Left renal cortex interstitium (tissue), 4 donors: Measurements from ENCODE around the gene PANK1. TPM values are rescaled to one million over a fixed set of nuclear protein-coding genes. Genes with fewer than 3 reads are reported as not detected.
A peak's percentile ranks its signal among the peaks of the same experiment; 100 is the strongest.
"Not testable (repeated sequence)": the region's sequence is repeated elsewhere in the genome, so short reads cannot be mapped to it uniquely, and the experiment has no call there.

Experiments
- DNase-seq, 4 donors: peaks; one replicate each; pipeline ENCODE4 v3.0.0-alpha.2; 2013; ENCODE audit warnings: low read depth in 4 of 4, low spot score in 2 of 4, missing footprints in 1 of 4
- polyA plus RNA-seq, 4 donors: library from polyadenylated mRNA; unstranded; fragments of 120-200 nt; gene quantifications; one replicate each; pipeline ENCODE4 v1.2.1, GENCODE V29; 2013; ENCODE audit not compliant: insufficient read length in 4 of 4

The PANK1 gene
- polyA plus RNA-seq, 4 donors = 42.5 to 54.0 (median 46.1) TPM

DNA sequence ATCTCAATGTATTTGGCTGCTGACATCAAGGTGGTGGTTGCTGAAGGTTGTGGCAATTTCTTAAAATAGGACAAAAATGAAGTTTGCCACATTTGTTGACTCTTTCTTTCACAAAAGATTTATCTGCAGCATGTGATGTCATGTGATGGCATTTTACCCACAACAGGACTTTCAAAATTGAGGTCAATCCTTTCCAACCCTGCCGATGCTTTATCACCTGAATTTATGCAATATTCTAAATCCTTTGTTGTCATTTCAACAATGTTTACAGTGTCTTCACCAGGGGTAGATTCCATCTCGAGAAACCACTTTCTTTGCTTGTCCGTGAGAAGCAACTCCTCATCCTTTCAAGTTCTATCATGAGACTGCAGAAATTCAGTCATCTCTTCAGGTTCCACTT lies 69.0 kb downstream of the PANK1 start:
- no peak for DNase-seq

DNA sequence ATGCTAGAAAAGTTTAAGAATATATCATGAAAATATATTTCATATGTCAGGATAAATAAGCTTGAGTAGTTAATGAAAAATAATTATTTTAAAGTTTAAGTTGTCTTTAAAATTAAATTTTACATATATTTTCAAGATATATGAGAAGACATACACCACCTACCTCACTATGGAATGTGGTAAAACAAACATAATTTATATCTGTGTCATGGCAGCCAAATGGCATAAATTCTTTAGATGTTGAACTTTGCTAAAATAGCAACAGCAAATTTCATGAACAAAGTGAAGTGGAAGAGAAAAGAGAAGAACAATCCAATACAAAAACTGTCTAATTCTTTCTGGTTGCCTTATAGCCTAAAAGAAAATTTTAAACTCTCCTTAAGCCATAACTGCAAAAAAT lies 70.0 kb downstream of the PANK1 start:
- no peak for DNase-seq

DNA sequence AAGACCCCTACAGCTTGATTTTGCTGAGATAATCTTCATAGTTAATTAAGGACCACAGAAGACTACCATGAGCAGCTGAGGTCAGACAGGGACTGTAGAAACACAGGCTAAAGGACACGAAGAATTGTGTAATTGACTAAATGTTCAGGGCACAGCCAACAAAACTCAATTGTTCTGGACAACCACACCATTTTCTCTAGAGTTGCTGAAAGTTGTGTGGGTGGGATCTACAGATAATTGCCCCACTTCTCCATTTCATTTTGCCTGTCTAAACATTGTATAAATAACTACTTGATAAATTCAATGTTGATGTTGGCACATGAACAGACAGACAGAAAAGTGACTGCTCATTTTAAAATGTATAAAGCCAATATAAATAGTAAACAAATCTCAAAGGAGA lies 70.7 kb downstream of the PANK1 start:
- DNase-seq = no peak

DNA sequence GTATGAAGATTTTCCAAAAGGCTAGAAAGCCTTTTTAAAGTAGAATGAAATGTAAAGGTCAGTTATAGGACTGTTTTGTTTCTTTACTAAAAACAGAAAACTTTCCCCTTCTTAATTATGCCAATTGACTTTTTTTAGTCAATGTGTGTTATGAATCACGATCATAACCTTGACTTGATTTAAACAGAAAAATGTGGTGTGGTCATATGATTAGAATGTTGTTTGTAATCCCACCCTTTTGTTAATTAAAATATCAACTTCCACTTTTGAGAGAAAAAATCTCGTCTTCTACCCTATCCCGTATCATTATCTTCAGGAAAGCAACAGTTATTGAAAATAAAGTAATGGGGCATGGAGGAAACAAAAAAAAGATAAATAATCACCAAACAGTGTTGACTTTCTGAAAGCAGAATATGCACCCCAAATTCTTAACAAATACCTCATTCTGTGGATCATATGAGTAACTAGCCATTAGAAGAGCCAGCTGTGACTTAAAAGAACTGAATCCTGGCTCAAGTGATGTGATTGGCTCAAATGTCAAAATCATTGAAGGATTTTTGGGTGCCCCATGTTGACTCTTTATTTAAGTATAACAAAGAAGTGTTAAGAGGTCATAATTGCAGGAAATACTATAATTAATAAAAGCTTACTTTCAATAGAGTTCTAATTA lies 77.3 kb downstream of the PANK1 start:
- no peak for DNase-seq

DNA sequence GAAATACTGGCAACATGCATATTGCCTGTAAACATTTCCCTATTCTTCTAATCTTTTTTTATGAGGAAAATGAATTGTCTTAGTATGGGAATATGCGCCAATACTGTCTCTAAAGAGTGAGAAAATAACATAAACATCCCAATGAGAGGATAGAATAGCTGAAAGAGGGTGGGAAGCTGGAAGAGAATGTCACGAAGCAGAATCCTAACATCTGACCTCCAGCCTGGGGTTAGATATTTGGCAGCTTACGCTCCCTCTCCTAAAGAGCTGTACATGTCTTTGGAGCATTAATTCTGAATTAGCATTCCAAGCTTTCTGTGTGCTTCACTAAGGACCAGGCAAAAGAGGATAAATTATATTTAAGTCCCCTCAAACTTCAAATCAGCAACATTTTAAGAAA lies 78.0 kb downstream of the PANK1 start:
- no peak for DNase-seq

DNA sequence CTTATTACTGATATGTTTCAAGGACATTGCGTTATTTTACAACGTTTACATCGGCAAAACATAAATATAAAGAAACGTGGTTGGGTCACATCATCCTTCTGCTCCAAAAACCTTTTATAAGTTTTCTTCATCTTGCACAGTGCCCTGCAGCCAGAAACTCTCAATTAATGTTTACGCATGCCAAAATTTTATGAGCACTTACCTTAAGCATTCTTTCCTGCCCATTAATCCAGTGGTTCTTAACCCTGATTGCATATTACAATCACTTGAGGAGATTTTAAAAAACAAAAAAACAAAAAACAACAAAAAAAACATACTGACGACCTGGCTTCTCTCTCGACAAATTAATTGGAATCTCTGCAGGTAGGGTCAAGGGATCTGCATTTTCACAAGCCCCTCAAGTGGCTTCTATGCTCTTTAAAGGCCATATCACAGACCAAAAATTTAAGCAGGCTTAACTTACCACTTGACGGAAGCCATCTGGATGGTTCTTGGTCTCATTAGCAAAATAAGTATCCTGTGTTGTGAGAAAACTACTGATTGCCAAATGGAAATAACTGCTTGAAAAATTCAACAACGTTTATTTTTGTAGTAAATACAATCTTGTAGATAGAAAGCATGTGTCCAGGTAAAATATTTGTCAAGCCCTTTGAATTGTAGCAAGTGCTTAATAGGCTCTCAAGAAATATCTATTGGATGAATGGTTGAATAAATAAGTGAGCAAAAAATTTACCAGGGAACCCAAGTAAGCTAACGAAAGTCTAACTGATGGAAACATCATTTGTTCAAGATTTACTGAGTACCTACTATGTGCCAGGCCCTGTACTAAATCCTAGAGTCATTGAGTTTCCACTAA lies 78.7 kb downstream of the PANK1 start:
- DNase-seq = no peak

DNA sequence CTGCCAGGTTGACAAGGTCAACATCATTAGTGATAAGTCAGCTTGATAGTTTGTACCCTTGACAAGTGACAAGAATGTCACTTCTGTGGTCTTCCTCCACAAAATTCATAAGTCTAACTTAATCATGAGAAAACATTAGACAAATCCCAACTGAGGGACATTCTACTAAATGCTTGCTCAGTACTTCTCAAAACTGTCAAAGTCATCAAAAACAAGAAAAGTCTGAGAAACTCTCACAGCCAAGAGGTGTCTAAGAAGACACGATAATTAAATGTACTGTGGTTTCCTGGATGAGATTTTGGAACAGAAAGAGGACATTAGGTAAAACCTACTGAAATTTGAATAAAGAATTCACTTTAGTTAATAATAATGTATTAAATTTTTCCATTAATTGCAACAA lies 79.9 kb downstream of the PANK1 start:
- no peak for DNase-seq

DNA sequence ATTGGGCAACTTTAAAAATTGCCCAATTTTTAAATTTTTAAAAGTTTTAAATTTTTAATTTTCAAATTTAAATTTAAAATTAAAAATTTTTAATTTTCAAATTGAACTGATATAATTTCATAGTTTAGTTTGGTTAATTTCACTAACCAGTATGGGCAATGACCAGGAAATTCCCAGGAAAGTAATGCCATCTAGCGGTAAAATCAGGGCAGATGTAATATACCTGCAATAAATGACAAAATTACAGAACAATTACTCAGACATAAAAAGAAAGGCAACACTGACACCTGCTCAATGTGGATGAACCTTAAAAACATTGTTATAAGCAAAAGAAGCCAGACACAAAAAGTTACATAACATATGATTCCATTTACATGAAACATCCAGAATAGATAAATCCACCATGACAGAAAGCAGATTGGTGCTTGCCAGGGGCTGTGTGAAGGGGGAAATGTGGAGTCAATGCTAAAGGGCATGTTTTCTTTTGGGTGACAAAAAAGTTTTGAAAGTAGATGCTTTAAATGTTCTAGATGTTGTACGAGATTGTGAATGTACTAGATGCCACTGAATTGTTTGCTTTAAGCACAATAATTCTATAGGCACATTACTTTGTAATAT lies 81.1 kb downstream of the PANK1 start:
- peak in 1 of 4 donors; percentile 37 for DNase-seq

DNA sequence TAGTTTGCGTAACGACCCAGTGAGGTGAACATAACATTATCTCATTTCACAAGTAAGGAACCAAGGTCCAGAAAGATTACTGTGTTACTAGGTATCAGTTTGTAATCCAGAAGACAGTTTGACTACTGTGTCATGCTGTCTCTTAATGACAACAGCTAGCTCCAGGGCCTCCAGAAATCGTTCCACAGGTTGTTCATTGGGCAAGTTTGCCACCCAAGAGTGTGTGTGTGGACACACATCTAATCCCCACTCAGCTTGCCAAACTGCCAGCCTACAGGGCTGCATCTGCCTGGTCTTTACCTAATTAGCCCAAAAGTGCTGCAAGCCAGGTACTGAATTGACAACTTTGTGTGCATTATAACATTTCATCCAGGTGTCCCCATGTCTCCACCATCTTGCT lies 81.7 kb downstream of the PANK1 start:
- DNase-seq = no peak

DNA sequence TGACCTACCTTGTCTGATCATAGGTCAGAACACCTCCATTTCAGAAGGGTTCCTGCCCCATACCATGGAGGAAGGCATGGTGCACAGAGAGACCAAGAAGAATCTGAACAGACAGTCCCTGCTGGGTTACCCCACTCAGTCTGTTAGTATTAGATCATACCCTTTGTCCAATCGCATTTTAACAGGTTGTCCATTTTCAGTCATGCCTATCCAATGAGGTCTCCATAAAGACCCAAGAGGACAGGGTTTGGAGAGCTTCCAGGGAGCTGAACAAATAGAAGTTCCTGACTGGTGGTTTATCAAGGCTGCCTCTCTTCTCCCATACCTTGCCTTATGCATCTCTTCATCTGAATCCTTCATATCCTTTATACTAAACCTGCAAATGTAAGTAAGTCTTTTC lies 88.4 kb downstream of the PANK1 start:
- no peak for DNase-seq

DNA sequence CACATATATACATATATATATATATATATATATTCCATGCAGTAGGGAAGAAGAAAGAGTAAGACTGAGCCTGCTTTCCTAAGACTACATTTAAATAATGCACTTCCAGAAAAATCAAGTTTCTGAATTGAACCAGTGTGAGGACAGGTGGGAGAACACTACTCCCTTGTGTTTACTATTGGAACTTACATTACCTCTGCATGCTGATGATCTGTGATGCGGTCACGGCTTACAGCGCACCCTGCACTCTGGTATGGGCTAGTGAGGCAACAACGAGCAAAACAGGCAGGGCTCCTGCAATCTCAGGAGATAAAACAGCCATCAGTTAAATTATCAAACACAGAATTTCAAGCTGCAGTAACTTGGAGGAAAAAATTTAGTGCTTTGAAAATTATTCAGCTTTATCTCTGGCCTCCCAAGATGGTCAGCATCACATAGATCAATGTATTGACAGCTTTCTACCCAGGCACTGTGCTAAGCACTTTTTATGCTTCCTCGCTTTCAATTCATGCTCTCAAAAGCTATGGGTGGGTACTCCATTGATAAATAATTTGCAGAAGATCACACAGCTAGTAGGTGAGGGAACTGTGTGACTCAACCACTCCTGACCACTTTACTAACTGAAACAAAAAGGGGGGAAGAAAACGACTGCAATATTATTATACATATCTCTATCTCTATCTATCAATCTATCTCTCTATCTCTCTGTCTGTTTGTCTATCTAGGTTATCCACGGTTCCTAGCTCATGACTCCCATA lies 89.2 kb downstream of the PANK1 start:
- DNase-seq = no peak

DNA sequence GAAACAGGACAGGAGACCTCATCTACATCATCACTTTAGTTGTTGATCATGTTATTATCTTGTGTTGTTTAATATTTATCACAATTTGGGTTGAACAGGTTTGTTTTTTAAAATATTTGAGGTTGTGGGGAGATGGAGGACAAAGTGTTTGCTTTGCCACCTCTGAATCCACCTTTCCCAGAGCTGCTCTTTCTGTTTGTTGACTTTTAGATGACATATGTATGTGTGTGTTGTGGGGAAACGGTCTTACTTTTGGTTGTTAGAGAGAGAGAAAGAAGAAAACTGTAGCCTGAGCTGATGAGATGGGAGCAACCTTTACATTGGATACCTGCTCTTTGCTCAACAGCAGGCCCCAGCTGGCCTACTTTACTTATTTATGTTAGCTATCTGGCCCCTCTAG lies 90.6 kb downstream of the PANK1 start:
- no peak for DNase-seq

DNA sequence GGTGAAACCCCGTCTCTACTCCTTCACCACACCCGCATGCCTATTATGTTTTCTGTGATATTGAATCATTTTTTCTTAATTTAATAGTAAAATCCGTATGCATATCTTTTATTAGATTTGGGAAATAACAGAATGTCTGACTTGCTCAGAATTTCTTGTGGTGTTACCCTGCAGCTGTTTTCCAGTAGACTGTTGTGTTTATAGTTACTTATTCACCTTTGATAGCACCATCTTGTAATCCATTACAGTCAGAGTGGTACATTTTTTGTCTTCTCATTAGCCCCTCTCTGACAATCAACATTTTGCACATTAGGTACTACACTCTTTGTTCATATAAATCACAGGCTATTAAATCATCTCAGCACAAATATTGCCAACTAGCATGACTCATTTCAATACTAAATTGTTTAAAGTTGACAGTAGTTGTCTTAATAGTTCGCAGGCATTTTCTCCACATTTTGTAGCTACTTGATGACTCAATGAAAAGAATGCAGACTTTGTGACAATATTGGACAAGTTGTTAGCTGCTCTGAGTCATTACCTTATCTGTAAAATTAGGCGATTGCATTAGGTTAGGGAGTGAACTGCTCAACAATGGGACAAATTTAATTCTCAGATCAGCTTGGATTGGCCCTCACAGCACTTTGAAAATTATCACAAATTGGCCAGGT lies 91.8 kb downstream of the PANK1 start:
- no peak for DNase-seq

DNA sequence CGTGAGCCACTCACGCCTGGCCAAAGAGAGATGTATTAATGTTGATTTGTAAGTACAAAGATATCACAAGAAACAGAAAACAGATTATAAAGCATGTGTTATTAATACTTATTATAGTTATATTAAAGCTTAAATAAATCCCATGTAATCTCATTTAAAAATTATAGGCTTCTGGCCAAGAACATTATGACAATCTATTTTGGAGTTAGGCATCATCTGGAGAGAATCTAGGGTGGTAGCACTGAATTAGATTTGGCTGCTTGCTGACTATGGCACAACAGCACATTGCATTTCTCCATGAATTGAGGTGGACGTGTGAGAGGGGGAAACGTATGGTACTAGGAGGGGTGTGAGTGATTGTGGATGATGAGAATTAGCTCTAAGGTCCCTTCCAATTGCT lies 92.8 kb downstream of the PANK1 start:
- no peak for DNase-seq

DNA sequence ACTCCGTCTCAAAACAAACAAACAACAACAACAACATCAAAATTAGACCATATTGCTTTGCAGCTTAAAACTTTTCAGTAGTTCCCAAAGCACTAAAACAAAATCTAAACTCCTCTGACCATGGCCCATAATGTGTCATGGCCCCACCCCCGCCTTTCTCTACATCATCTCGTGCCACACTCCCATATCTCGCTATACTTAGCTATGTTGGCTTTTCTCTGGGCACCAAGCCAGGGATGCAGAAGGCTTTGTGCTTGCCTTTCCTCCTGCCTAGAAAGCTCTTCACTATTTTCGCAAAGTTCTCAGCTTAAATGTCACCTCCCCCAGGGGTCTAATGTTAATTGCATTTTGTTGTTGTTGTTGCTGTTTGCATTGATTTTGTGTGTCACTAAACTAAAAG lies 94.5 kb downstream of the PANK1 start:
- no peak for DNase-seq

DNA sequence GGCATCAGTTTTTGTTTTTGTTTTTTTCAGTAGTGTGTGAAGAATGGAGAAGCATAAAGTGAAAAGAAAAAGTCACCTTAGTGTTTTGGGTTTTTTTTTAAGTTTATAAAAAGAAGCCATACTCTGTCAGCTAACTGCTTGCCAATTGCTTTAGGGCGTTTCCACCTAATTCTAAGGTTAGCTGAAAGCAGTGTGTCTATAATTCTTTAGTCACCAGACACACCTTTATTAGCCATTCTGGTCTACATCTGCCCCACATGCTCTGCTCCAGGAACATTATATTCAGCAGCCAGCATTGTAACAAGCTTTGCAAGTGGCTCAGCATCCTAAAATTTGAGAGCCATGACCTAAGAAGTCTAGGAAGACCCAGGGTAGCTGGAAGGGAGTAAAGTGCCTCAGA lies 95.5 kb downstream of the PANK1 start:
- no peak for DNase-seq

DNA sequence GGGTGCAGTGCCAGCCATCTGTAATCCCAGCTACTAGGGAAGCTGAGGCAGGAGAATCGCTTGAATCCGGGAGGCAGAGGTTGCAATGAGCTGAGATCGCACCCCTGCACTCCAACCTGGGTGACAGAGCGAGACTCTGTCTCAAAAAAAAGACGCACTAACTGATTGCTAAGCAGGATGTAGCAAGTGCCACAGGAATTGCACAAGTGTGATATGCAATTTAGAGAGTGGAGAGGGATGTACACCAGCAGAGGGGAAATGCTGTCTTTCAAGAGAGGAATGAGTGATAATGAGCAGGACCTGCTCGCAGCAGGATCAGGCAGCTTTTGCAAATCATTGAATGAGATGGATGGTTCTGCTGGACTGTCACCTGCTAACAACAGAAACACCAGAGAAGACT lies 96.4 kb downstream of the PANK1 start:
- no peak for DNase-seq

DNA sequence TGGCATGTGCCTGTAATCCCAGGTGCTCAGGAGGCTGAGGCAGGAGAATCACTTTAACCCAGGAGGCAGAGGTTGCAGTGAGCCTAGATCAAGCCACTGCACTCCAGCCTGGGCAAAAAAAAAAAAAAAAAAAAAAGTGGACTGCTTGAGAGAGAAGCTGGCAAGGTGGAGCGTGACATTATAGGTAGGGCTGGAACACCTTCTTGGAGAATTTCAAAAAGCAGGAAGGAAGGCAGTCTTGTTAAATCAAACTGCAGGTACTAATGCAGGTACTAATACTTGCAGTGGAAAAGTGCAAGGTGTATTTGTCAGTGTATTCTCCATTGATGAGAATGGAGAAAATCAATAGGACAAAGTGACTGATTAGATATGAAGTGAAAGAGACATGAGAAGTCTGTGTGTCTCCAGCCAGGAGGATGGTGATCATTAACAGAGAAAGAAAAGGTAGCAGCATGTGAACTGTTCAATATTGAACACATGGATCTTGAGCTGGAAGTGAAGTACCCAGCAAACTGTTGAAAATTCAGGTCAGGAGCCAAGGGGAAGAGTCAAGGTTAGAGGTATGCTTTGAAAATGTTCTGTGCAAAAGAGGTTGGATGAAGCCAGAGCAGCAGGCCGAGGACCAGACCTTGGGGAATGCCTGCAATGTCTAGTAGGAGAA lies 97.1 kb downstream of the PANK1 start:
- DNase-seq = no peak

DNA sequence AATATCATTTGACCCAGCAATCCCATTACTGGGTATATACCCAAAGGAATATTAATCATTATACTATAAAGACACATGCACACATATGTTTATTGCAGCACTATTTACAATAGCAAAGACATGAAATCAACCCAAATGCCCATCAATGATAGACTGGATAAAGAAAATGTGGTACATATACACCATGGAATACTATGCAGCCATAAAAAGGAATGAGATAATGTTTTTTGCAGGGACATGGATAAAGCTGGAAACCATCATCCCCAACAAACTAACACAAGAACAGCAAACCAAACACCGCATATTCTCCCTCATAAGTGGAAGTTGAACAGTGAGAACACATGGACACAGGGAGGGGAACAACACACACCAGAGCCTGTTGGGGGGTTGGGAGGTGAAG lies 98.4 kb downstream of the PANK1 start:
- not testable (repeated sequence) for DNase-seq

DNA sequence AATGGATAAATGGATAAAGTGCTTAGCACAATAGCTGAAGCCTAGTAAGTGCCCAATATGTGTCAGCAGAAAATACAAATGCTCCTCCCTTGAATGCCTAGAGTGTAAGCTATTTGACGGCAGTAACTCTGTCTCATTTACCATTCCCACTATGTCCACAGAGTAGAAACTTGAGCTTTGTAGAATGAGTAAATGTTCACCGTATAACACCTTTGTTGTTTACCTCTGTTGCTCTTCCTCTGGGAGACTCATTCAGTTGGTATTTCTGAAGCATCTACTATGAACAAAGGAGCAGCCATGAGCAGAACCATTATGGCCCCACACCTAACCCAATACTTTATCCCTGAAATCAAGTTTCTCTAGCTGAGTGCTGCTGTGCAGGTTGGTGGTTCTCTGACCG lies 101.2 kb downstream of the PANK1 start:
- DNase-seq = no peak
